SK-N-SH (cell line): ENCODE measurements around the gene TECPR1. TPM values are rescaled to one million over a fixed set of nuclear protein-coding genes. Genes with fewer than 3 reads are reported as not detected.

Source experiments
- CTCF ChIA-PET: fragments of 300-600, 350-600 bp; formaldehyde crosslinking; extraction: SDS; loops from one replicate; lab custom pipeline; 2021; lab: Yijun Ruan, JAX
- POLR2A ChIA-PET: fragments of 350-600 bp; sonication (Branson Sonifier 250); formaldehyde crosslinking; extraction: SDS; loops from one replicate; lab custom pipeline; 2020; ENCODE audit warnings: antibody characterized with exemption, inconsistent platforms; lab: Yijun Ruan, JAX
- DNase-seq: peaks from one replicate; pipeline ENCODE4 v3.0.0; 2012
- H2AFZ ChIP-seq: fragments of 200-600 bp; sonication (generic); 2 replicates; pipeline ENCODE4 v1.8.1; 2016; ENCODE audit warnings: antibody characterized with exemption, mild to moderate bottlenecking, low read depth
- H3F3A ChIP-seq: fragments of 200-600 bp; sonication (generic); replicated peaks from 2 replicates; pipeline ENCODE3; 2016; ENCODE audit warnings: antibody characterized with exemption, mild to moderate bottlenecking; ENCODE audit not compliant: insufficient read depth
- H3K27ac ChIP-seq, 2 experiments: fragments of 200-500 bp in 1 of 2; fragments of 200-600 bp in 1 of 2; sonication (Bioruptor generic) in 1 of 2; sonication (generic), shearing (Covaris generic) in 1 of 2; 2 replicates each; pipeline versions ENCODE4 v1.5.1 to v1.6.1; 2014 to 2016; ENCODE audit warnings: low read depth in 2 of 2, inconsistent platforms in 1 of 2, low read length in 1 of 2, mild to moderate bottlenecking in 1 of 2, mixed read lengths in 1 of 2
- H3K27me3 ChIP-seq: fragments of 200-600 bp; sonication (generic), shearing (Covaris generic); 2 replicates; pipeline ENCODE4 v1.6.1; 2016; ENCODE audit warnings: mixed run types; ENCODE audit not compliant: insufficient read depth
- H3K36me3 ChIP-seq, 2 experiments: fragments of 200-500 bp in 1 of 2; fragments of 200-600 bp in 1 of 2; sonication (Bioruptor generic) in 1 of 2; sonication (generic) in 1 of 2; replicated peaks in 1 of 2; 2 replicates each; pipeline versions ENCODE3 to v1.5.1; 2014 to 2016; ENCODE audit warnings: low read length in 1 of 2, mild to moderate bottlenecking in 1 of 2; ENCODE audit not compliant: insufficient read depth in 2 of 2, control insufficient read depth in 1 of 2
- H3K4me1 ChIP-seq, 2 experiments: fragments of 200-500 bp in 1 of 2; fragments of 200-600 bp in 1 of 2; sonication (Bioruptor generic) in 1 of 2; sonication (generic), shearing (Covaris generic) in 1 of 2; 2 replicates each; pipeline versions ENCODE4 v1.5.1 to v1.6.1; 2014 to 2016; ENCODE audit warnings: low read depth in 1 of 2, low read length in 1 of 2, mixed run types in 1 of 2; ENCODE audit not compliant: insufficient read depth in 2 of 2, control insufficient read depth in 1 of 2
- H3K4me2 ChIP-seq: fragments of 200-600 bp; sonication (generic), shearing (Covaris generic); 2 replicates; pipeline ENCODE4 v1.6.1; 2017; ENCODE audit warnings: mixed run types
- H3K4me3 ChIP-seq, 2 experiments: fragments of 200-500 bp in 1 of 2; fragments of 200-600 bp in 1 of 2; sonication (Bioruptor generic) in 1 of 2; sonication (generic), shearing (Covaris generic) in 1 of 2; 2 replicates each; pipeline versions ENCODE4 v1.5.1 to v1.8.1; 2014 to 2016; ENCODE audit warnings: low read depth in 2 of 2, inconsistent platforms in 1 of 2, low read length in 1 of 2, mild to moderate bottlenecking in 1 of 2, mixed read lengths in 1 of 2, moderate library complexity in 1 of 2
- H3K79me2 ChIP-seq: fragments of 200-600 bp; sonication (generic); 2 replicates; pipeline ENCODE4 v1.8.1; 2017; ENCODE audit warnings: mild to moderate bottlenecking; ENCODE audit not compliant: insufficient read depth
- H3K9ac ChIP-seq: fragments of 200-600 bp; sonication (generic); 2 replicates; pipeline ENCODE4 v1.6.1; 2017; ENCODE audit warnings: mixed run types
- H3K9me2 ChIP-seq: fragments of 200-600 bp; sonication (generic); 2 replicates; pipeline ENCODE4 v1.6.1; 2017; ENCODE audit warnings: mixed run types
- H3K9me3 ChIP-seq: fragments of 200-600 bp; sonication (generic); 2 replicates; pipeline ENCODE4 v1.6.1; 2017; ENCODE audit warnings: mixed run types, mild to moderate bottlenecking, moderate library complexity
- H4K20me1 ChIP-seq: fragments of 200-600 bp; sonication (generic); 2 replicates; pipeline ENCODE4 v1.6.1; 2017; ENCODE audit warnings: mild to moderate bottlenecking, mixed run types; ENCODE audit not compliant: insufficient read depth
- ELF1 ChIP-seq: IDR thresholded peaks from 2 replicates; pipeline ENCODE4 v1.4.0; 2012
- FOXJ3 ChIP-seq: sonication (generic); formaldehyde crosslinking; IDR thresholded peaks from 2 replicates; pipeline ENCODE4 v1.5.1; 2020; ENCODE audit warnings: mild to moderate bottlenecking, missing genetic modification reagents
- FOXM1 ChIP-seq: IDR thresholded peaks from 2 replicates; pipeline ENCODE4 v1.4.0; 2012; ENCODE audit warnings: low read depth, mild to moderate bottlenecking
- IRF3 ChIP-seq: fragments of 150-350 bp; IDR thresholded peaks from 2 replicates; pipeline ENCODE4 v1.6.1; 2016; ENCODE audit warnings: mild to moderate bottlenecking, low read depth, low read length
- JUND ChIP-seq: IDR thresholded peaks from 2 replicates; pipeline ENCODE4 v1.4.0; 2012
- NFIC ChIP-seq: IDR thresholded peaks from 2 replicates; pipeline ENCODE4 v1.4.0; 2012; ENCODE audit warnings: borderline replicate concordance
- RCOR1 ChIP-seq: fragments of 150-350 bp; IDR thresholded peaks from 2 replicates; pipeline ENCODE4 v1.6.1; 2017; ENCODE audit warnings: antibody characterized with exemption, low read length
- REST ChIP-seq: IDR thresholded peaks from 2 replicates; pipeline ENCODE4 v1.6.1; 2012; ENCODE audit warnings: mild to moderate bottlenecking, low read depth, low read length, moderate library complexity
- RFX5 ChIP-seq: IDR thresholded peaks from 2 replicates; pipeline ENCODE4 v1.6.1; 2012; ENCODE audit warnings: mild to moderate bottlenecking, improper control_type of control experiment, low read length
- SIN3A ChIP-seq: IDR thresholded peaks from 2 replicates; pipeline ENCODE4 v1.6.1; 2012; ENCODE audit warnings: low read depth, mild to moderate bottlenecking, low read length, moderate library complexity, borderline replicate concordance
- TEAD4 ChIP-seq: IDR thresholded peaks from 2 replicates; pipeline ENCODE4 v1.4.0; 2012; ENCODE audit warnings: mild to moderate bottlenecking, borderline replicate concordance; ENCODE audit not compliant: insufficient read depth
- YY1 ChIP-seq: IDR thresholded peaks from 2 replicates; pipeline ENCODE4 v1.4.0; 2012; ENCODE audit warnings: low read depth, mild to moderate bottlenecking
- ZBTB33 ChIP-seq: IDR thresholded peaks from 2 replicates; pipeline ENCODE4 v1.4.0; 2012; ENCODE audit warnings: low read depth, borderline replicate concordance
- WGBS: methylation state at CpG from one replicate; pipeline ENCODE4 v1.1.6; 2017; ENCODE audit warnings: low lambda C conversion rate; 5-methylcytosine and 5-hydroxymethylcytosine counted together
- polyA plus RNA-seq, 3 experiments: library from polyadenylated mRNA; depleted of rRNA; stranded (reverse); fragments of >200 nt; gene quantifications; 2 replicates each; pipeline ENCODE4 v1.2.3, GENCODE V29; 2012

TECPR1 gene
- polyA plus RNA-seq, 1 of the 3 experiments (the other 2 are of a cell fraction): 6.8 TPM

GRCh38 chr7:98244871-98245270, 7.2 kb downstream of the TECPR1 start:
- Histone ChIP-seq H3K9me3 (no peaks in the 10 kb centered on the region), H2AFZ (no peak overlapping the region), H3K4me3 (no peak overlapping the region), H3K27ac (no peak overlapping the region), H3K9ac (no peak overlapping the region), H3K4me2 (no peak overlapping the region), H4K20me1 (no peaks in the 10 kb centered on the region), H3K27me3 (no peaks in the 10 kb centered on the region), H3K9me2 (no peaks in the 10 kb centered on the region), H3K36me3 (peaks cover 0 to 11% of the 10 kb centered on the region in 2 experiments), H3K79me2 (peaks cover 10% of the 10 kb centered on the region; the same call in 1 of the 2 replicates), H3F3A (no peaks in the 10 kb centered on the region), H3K4me1 (no peaks in the 10 kb centered on the region)
- peak; percentile 18 for DNase-seq
- no peak for TF ChIP-seq NFIC
- TF ChIP-seq YY1: no peak
- TF ChIP-seq FOXM1: no peak
- no peak for TF ChIP-seq ZBTB33
- TF ChIP-seq JUND: no peak
- TF ChIP-seq TEAD4: no peak
- TF ChIP-seq IRF3: no peak
- TF ChIP-seq FOXJ3 (CRISPR knock-in tag): no peak
- ChIA-PET CTCF (interaction anchor here (1.2 to 1.6 kb wide), 2 partner anchors 74 to 224 kb away, joined by 3 to 4 read pairs; no protein-coding TSS in a partner anchor), POLR2A (no interaction called here)
- WGBS: 98% methylated on average over 6 of the region's 14 CpGs

GRCh38 chr7:98242934-98243333, 9.1 kb downstream of the TECPR1 start:
- CTCF ChIA-PET: interaction anchor here (1.3 kb wide), 1 partner anchor 137 kb away, joined by 4 read pairs; the partner anchor contains the start of gene LMTK2
- H3K4me3 ChIP-seq: no peak overlapping the region
- WGBS: 85% methylated on average over 4 of the region's 4 CpGs
- TF ChIP-seq SIN3A: no peak
- no peak for TF ChIP-seq RFX5
- no peak for TF ChIP-seq REST
- no peak for TF ChIP-seq ELF1
- TF ChIP-seq NFIC: no peak
- no peak for TF ChIP-seq RCOR1
- H2AFZ ChIP-seq: no peak overlapping the region
- no peak overlapping the region for H3K4me2 ChIP-seq
- no peaks in the 10 kb centered on the region for H3K9me3 ChIP-seq
- no peak for DNase-seq
- no peaks in the 10 kb centered on the region for H3F3A ChIP-seq
- H3K4me1 ChIP-seq: no peaks in the 10 kb centered on the region
- 0 out of 2 replicates have a peak, but pooled peaks cover 4% of the 10 kb centered on the region for H3K79me2 ChIP-seq
- no peak overlapping the region for H3K27ac ChIP-seq
- H3K36me3 ChIP-seq: peaks cover 8 to 10% of the 10 kb centered on the region in 2 experiments
- POLR2A ChIA-PET: no interaction called here
- no peaks in the 10 kb centered on the region for H3K27me3 ChIP-seq
- no peak overlapping the region for H3K9ac ChIP-seq
- H4K20me1 ChIP-seq: no peaks in the 10 kb centered on the region
- H3K9me2 ChIP-seq: no peaks in the 10 kb centered on the region
